ENCODE measurements around the gene PLA2G6. TPM values are rescaled to one million over a fixed set of nuclear protein-coding genes. Genes with fewer than 3 reads are reported as not detected.

PLA2G6 gene
- total and polyA plus RNA-seq, 9 of the 15 experiments (the other 6 are each of a cell fraction or from before 2014, with no cell fraction given): 0.11 to 12.2 (median 9.7) TPM

GRCh38 chr22:38180841-38181452 lies 683 bp downstream of the PLA2G6 start (continued):
- TF ChIP-seq YBX1 (IDR thresholded peaks at IDR 0.05): no peak
- TF ChIP-seq, protein P1, sequence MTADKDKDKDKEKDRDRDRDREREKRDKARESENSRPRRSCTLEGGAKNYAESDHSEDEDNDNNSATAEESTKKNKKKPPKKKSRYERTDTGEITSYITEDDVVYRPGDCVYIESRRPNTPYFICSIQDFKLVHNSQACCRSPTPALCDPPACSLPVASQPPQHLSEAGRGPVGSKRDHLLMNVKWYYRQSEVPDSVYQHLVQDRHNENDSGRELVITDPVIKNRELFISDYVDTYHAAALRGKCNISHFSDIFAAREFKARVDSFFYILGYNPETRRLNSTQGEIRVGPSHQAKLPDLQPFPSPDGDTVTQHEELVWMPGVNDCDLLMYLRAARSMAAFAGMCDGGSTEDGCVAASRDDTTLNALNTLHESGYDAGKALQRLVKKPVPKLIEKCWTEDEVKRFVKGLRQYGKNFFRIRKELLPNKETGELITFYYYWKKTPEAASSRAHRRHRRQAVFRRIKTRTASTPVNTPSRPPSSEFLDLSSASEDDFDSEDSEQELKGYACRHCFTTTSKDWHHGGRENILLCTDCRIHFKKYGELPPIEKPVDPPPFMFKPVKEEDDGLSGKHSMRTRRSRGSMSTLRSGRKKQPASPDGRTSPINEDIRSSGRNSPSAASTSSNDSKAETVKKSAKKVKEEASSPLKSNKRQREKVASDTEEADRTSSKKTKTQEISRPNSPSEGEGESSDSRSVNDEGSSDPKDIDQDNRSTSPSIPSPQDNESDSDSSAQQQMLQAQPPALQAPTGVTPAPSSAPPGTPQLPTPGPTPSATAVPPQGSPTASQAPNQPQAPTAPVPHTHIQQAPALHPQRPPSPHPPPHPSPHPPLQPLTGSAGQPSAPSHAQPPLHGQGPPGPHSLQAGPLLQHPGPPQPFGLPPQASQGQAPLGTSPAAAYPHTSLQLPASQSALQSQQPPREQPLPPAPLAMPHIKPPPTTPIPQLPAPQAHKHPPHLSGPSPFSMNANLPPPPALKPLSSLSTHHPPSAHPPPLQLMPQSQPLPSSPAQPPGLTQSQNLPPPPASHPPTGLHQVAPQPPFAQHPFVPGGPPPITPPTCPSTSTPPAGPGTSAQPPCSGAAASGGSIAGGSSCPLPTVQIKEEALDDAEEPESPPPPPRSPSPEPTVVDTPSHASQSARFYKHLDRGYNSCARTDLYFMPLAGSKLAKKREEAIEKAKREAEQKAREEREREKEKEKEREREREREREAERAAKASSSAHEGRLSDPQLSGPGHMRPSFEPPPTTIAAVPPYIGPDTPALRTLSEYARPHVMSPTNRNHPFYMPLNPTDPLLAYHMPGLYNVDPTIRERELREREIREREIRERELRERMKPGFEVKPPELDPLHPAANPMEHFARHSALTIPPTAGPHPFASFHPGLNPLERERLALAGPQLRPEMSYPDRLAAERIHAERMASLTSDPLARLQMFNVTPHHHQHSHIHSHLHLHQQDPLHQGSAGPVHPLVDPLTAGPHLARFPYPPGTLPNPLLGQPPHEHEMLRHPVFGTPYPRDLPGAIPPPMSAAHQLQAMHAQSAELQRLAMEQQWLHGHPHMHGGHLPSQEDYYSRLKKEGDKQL (CRISPR knock-in tag; IDR thresholded peaks at IDR 0.05; ENCODE audit: borderline replicate concordance): no peak
- peak; percentile 48; the same call in 1 of the 2 replicates for TF ChIP-seq ARID1B (IDR thresholded peaks at IDR 0.05)
- 0 out of 2 replicates have a peak, but pooled peaks have one; percentile 32 for TF ChIP-seq ZBTB5 (IDR thresholded peaks at IDR 0.05)
- peak; percentile 13 for TF ChIP-seq ASH1L (IDR thresholded peaks at IDR 0.05; ENCODE audit: borderline replicate concordance, low read depth, partially characterized antibody)
- no peak for TF ChIP-seq ZNF431 (CRISPR knock-in tag; IDR thresholded peaks at IDR 0.05)
- TF ChIP-seq NBN (IDR thresholded peaks at IDR 0.05; ENCODE audit: low read depth): peak; percentile 44; the same call in 1 of the 2 replicates
- TF ChIP-seq SMAD4 (CRISPR knock-in tag; conservative IDR thresholded peaks at IDR 0.05): peak; percentile 21; the same call in 1 of the 2 replicates
- no peak for TF ChIP-seq MIER1 (IDR thresholded peaks at IDR 0.05; ENCODE audit: low read depth)
- TF ChIP-seq SIX5 (IDR thresholded peaks at IDR 0.05; ENCODE audit: borderline replicate concordance in 1 of 2, insufficient read depth in 1 of 2, low read depth in 1 of 2, low read length in 2 of 2): no peak
- TF ChIP-seq, protein P2, sequence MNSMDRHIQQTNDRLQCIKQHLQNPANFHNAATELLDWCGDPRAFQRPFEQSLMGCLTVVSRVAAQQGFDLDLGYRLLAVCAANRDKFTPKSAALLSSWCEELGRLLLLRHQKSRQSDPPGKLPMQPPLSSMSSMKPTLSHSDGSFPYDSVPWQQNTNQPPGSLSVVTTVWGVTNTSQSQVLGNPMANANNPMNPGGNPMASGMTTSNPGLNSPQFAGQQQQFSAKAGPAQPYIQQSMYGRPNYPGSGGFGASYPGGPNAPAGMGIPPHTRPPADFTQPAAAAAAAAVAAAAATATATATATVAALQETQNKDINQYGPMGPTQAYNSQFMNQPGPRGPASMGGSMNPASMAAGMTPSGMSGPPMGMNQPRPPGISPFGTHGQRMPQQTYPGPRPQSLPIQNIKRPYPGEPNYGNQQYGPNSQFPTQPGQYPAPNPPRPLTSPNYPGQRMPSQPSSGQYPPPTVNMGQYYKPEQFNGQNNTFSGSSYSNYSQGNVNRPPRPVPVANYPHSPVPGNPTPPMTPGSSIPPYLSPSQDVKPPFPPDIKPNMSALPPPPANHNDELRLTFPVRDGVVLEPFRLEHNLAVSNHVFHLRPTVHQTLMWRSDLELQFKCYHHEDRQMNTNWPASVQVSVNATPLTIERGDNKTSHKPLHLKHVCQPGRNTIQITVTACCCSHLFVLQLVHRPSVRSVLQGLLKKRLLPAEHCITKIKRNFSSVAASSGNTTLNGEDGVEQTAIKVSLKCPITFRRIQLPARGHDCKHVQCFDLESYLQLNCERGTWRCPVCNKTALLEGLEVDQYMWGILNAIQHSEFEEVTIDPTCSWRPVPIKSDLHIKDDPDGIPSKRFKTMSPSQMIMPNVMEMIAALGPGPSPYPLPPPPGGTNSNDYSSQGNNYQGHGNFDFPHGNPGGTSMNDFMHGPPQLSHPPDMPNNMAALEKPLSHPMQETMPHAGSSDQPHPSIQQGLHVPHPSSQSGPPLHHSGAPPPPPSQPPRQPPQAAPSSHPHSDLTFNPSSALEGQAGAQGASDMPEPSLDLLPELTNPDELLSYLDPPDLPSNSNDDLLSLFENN (IDR thresholded peaks at IDR 0.05; ENCODE audit: low read depth in 2 of 2, low read length in 2 of 2): no peak
- TF ChIP-seq BRD9 (IDR thresholded peaks at IDR 0.05; ENCODE audit: low read depth, partially characterized antibody): peak; percentile 95
- TF ChIP-seq GABPB1 (CRISPR knock-in tag; IDR thresholded peaks at IDR 0.05): 0 out of 2 replicates have a peak, but pooled peaks have one; percentile 6
- peak; percentile 21; the same call in 1 of the 2 replicates for TF ChIP-seq OTX1 (CRISPR knock-in tag; IDR thresholded peaks at IDR 0.05)
- TF ChIP-seq TOE1 (IDR thresholded peaks at IDR 0.05; ENCODE audit: borderline replicate concordance): peak; percentile 71
- no peak for TF ChIP-seq TOE1 (CRISPR knock-in tag; IDR thresholded peaks at IDR 0.05; ENCODE audit: borderline replicate concordance, low read depth)
- peak; percentile 81 for TF ChIP-seq POLR2B (IDR thresholded peaks at IDR 0.05; ENCODE audit: low read depth, partially characterized antibody)

All from K562 (cell line).